ENCODE results near the gene NELFB.

DNA sequence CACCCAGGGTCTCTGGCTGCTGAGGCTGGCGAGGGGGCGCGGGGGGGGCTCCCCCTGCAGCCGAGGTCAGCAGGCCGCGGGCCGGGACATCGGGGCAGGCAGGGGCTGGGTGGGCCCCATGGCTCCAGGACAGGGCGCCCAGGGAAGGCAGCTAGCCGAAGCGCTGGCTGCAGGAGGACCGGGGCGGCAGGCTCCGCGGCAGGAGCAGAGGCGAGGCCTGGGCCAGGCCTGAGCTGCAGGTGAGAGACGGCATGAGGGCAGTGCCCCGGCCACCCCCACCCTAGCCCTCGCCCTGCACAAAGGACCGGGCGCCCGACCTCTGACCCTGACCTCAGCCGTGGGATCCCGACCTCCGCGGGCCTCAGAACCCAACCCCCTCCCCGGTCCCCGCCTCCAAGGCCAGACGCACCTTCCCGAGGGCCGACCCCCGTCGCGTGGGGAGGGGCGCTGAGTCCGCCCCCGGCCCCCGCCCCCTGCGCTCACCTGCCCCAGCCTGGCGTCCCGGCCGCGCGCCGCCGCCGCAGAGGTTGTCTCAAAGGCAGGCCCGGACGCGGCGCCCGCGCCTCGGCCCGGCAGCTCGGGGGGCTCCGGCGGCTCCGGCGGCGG, 33.5 kb upstream of the NELFB start:
- TF ChIP-seq CTCF (conservative IDR thresholded peaks at IDR 0.05; ENCODE audit: low read depth, low read length) (no peak), EZH2 (IDR thresholded peaks at IDR 0.05; ENCODE audit: borderline replicate concordance, low read depth, low read length, poor library complexity, severe bottlenecking) (no peak)
